H1 (cell line): ENCODE measurements around the gene EIF4A3. TPM values are rescaled to one million over a fixed set of nuclear protein-coding genes. Genes with fewer than 3 reads are reported as not detected.

Experiments used
- CBX8 ChIP-seq: fragments of 300-800, 300-1000 bp; sonication (generic); IDR thresholded peaks from 2 replicates; pipeline ENCODE4 v1.7.1; 2016; ENCODE audit warnings: low read depth, low read length, borderline replicate concordance
- POLR2AphosphoS5 ChIP-seq: IDR thresholded peaks from 2 replicates; pipeline ENCODE4 v1.6.1; 2011; ENCODE audit warnings: low read depth, low read length
- RAD21 ChIP-seq, 2 experiments: IDR thresholded peaks in 1 of 2; conservative IDR thresholded peaks in 1 of 2; 2 replicates each; pipeline ENCODE4 v1.6.1; 2011; ENCODE audit warnings: low read depth in 2 of 2, low read length in 2 of 2, improper control_type of control experiment in 1 of 2, inconsistent platforms in 1 of 2, mild to moderate bottlenecking in 1 of 2, moderate library complexity in 1 of 2
- RBBP5 ChIP-seq: IDR thresholded peaks from 2 replicates; pipeline ENCODE4 v1.7.1; 2012; ENCODE audit warnings: low read depth, mild to moderate bottlenecking, inconsistent platforms, low read length, moderate library complexity, borderline replicate concordance
- SIRT6 ChIP-seq: IDR thresholded peaks from one replicate; pipeline ENCODE4 v1.7.1; 2012; ENCODE audit warnings: low read length, inconsistent platforms
- SRF ChIP-seq: IDR thresholded peaks from 2 replicates; pipeline ENCODE4 v1.6.1; 2011; ENCODE audit warnings: mild to moderate bottlenecking, low read depth, low read length, moderate library complexity
- polyA plus RNA-seq, 7 experiments: library from polyadenylated mRNA; depleted of rRNA in 3 of 7; stranded (reverse) in 5 of 7; unstranded in 2 of 7; fragments of >200 nt in 5 of 7; fragments of 200-250 nt in 2 of 7; gene quantifications; 1 replicate in 5 of 7; 2 replicates in 1 of 7; 4 replicates in 1 of 7; pipeline versions ENCODE4 v1.2.1 to v1.2.3, GENCODE V29; 2011 to 2013; ENCODE audit warnings: missing spikeins in 2 of 7, mixed read lengths in 2 of 7
- total RNA-seq: library from RNA; stranded (reverse); fragmentation: NEBNext Ultra II Directional; extraction: Animal tissue kit (Norgen Biotek cat#: 25700); gene quantifications from 2 replicates; pipeline ENCODE4 v1.2.1, GENCODE V29; 2021
- TF ChIP-seq, protein P1 (sequence below): IDR thresholded peaks from 2 replicates; pipeline ENCODE4 v1.6.1; 2011; ENCODE audit warnings: low read depth, mild to moderate bottlenecking, low read length; ENCODE audit not compliant: insufficient read depth
- TF ChIP-seq, protein P2 (sequence below): IDR thresholded peaks from 2 replicates; pipeline ENCODE4 v1.6.1; 2012; ENCODE audit warnings: inconsistent platforms

EIF4A3 gene
- total and polyA plus RNA-seq, 2 of the 8 experiments (the other 6 are each of a cell fraction or from before 2014, with no cell fraction given), result 142 to 146 TPM

DNA sequence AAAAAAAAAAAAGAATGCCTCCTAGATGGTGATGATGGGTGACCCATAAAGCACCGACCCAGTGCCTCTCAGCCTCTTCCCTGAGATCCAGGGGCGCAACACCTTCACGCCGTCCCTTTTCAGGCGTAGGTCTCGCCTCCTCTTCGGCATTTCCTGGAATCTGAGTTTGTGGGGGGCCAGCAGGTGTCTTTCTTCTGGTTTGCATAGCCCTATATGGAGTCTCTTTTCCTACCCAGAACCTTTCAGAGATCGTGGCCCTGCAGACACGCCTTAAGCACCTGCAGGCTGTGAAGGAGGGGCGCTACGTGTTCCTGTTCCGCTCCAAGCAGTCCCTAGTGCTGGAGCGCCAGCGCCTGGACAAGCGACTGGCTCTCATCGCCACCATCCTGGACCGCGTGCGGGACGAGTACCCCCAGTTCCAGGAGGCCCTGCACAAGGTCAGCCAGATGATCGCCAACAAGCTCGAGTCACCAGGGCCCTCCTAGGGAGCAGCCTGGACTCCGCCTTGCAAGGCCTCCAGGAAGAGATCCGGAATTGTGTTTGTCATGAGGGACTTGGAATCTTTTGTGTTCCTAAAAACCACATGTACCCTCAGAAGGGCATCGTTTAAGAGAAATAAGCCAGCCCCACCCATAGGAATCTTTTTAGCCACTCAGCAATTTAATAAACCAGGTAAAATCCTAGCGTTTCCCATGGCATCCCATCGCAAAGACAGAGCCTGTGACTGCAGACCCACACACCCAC, 47.5 kb downstream of the EIF4A3 start (continued):
- TF ChIP-seq, protein P1, sequence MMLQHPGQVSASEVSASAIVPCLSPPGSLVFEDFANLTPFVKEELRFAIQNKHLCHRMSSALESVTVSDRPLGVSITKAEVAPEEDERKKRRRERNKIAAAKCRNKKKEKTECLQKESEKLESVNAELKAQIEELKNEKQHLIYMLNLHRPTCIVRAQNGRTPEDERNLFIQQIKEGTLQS, result no peak
- TF ChIP-seq RBBP5, result no peak
- TF ChIP-seq RAD21 (IDR thresholded peaks at IDR 0.05 in 1 of 2, conservative IDR thresholded peaks at IDR 0.05 in 1 of 2; ENCODE audit: low read depth in 2 of 2, low read length in 2 of 2), result no peak
- no peak for TF ChIP-seq SRF
- TF ChIP-seq, protein P2, sequence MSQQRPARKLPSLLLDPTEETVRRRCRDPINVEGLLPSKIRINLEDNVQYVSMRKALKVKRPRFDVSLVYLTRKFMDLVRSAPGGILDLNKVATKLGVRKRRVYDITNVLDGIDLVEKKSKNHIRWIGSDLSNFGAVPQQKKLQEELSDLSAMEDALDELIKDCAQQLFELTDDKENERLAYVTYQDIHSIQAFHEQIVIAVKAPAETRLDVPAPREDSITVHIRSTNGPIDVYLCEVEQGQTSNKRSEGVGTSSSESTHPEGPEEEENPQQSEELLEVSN, result no peak
- TF ChIP-seq SIRT6, result no peak
- no peak for TF ChIP-seq POLR2AphosphoS5
- TF ChIP-seq CBX8, result no peak
- TF ChIP-seq, all 59 proteins: peak for 0
